ENCODE data around the gene PLA2G2F.

Gene PLA2G2F

DNA sequence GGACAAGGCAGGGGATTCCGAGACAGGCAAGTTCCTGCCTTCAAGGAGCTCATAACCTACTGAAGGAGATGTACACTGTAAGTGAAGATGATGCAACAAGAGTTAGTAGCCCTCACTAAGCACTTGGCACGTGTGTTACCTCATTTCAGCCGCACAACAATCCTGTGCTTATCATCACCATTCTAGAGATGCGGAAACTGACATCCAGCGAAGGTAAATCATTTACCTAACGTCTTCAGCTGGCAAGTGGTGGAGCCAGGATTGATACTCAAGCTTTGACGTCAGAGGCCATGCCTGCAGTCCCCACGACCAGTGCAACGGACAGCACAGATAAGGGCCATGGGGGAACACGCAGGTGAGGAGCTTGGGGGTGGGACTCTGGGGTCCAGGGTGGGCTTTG is 43.9 kb downstream of the PLA2G2F start:
- no peak overlapping the region for H3K4me3 ChIP-seq (ENCODE audit: low read depth, low read length)
- TF ChIP-seq, protein P1, sequence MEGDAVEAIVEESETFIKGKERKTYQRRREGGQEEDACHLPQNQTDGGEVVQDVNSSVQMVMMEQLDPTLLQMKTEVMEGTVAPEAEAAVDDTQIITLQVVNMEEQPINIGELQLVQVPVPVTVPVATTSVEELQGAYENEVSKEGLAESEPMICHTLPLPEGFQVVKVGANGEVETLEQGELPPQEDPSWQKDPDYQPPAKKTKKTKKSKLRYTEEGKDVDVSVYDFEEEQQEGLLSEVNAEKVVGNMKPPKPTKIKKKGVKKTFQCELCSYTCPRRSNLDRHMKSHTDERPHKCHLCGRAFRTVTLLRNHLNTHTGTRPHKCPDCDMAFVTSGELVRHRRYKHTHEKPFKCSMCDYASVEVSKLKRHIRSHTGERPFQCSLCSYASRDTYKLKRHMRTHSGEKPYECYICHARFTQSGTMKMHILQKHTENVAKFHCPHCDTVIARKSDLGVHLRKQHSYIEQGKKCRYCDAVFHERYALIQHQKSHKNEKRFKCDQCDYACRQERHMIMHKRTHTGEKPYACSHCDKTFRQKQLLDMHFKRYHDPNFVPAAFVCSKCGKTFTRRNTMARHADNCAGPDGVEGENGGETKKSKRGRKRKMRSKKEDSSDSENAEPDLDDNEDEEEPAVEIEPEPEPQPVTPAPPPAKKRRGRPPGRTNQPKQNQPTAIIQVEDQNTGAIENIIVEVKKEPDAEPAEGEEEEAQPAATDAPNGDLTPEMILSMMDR (IDR thresholded peaks at IDR 0.05; ENCODE audit: low read depth, low read length): no peak

GRCh38 chr1:20183616-20184271 is 44.6 kb downstream of the PLA2G2F start:
- TF ChIP-seq, protein P1 (IDR thresholded peaks at IDR 0.05; ENCODE audit: low read depth, low read length): no peak
- H3K4me3 ChIP-seq (ENCODE audit: low read depth, low read length): no peak overlapping the region

DNA sequence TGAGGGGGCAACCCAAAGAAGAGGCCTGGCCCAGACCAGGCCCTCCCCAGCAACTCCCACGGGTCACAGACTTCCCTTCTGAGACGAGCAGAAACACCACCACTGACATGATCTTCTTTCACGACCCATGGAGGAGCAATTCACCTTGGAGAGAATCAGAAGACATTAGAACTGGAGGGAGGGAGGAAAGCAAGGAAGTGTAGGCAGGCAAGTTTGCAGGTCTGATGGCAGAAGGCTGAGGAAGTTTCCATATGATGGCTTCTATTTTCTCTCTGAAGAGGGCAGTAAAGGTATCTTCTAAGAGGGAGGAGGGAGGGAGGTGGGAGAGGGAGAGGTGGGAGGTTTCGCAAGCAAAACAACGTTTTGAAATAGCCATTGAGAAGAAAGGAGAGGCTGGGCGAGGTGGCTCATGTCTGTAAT is 45.4 kb downstream of the PLA2G2F start:
- TF ChIP-seq, protein P1 (IDR thresholded peaks at IDR 0.05; ENCODE audit: low read depth, low read length): no peak
- H3K4me3 ChIP-seq (ENCODE audit: low read depth, low read length): no peak overlapping the region

DNA sequence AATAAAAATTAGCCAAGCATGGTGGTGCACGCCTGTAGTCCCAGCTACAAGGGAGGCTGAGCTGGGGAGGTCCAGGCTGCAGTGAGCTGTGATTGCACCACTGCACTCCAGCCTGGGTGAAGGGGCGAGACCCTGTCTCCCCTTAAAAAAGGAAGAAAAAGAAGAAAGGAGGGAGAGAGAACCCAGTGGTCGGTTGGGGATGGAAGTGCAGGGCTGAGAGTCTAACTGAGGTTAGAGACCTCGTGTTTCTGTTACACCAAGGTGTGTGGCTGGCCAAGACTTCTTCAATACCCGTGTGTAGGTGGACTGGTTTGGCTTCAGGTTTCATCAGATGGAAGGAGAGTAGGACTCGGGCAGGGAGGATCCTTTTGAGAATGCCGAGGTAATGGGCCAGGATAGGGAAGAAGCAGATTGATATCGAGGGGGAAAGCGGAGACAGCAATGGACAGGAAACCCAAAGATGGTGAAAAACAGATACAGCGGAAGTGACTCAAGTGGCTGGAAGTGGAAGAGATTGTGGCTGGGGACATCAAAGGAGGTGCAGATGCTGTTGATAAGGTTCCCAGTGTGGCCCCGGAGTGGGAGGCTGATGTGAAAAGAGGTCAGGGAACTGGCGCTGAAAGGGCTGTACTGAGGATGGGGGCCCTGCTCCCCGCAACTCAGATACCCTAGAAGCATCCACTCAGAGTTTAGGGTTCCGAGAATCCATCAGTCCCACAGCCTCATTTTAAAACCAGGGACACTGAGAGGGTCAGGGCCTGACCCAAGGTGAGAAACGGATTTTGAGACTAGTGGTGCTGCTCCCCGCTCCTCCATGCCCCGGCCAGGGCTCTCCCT is 46.1 kb downstream of the PLA2G2F start:
- no peak overlapping the region for H3K4me3 ChIP-seq (ENCODE audit: low read depth, low read length)
- TF ChIP-seq, protein P1 (IDR thresholded peaks at IDR 0.05; ENCODE audit: low read depth, low read length): no peak

DNA sequence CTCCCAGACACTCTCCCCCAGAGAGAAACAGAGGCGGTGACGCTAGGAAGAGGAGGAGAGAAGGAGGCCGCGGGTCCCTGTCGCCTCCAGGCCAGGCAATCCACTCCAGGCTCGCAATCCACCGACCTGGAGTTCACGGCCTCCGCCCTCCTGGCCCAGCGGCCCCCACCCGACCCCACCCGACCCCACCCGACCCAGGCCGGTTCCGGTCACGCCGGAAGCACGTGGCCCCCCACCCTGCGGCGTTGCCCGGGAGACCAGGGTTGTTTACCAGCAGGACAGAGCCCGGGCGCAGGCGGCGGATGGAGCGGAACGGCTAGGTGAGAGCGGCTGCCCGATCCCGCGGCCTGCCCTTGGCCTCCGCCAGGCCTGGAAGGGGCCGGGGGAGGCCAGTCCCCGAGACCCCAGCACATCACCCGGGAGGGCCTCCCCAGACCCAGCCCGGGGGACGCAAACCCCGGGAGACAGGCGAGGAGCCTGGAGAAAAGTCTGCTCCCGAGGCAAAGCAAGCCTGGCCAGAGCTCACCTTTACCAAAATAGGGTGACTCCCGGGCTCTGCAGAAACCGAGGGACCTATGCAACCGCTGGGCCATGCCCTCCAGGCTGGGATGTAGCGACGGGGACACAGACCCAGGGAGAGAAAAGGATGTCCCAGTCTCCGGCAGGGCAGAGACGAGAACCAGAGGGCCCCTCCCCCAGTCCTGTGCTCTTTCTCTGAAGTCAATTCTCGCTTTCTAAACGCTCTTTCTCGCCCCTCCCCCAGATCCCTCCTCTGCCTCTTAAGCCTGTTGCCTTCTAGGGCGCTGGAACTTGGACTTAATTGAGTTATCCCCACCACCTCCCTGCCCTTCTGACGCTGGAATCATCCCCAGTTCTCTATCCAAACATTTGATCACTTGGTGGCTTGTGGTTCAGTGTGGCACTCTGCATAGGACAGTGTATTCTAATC is 47.0 kb downstream of the PLA2G2F start, which contains the start of the genes PLA2G2C and UBXN10:
TSS of gene PLA2G2C (minus strand) at position 685 of the 949 bp plus-strand sequence. CDS start 9,155 bp downstream, outside the sequence.
TSS of gene UBXN10 (plus strand) at position 263 of the 949 bp plus-strand sequence. CDS start 4,466 bp downstream, outside the sequence.
- no peak within 1 kb of the TSS for H3K4me3 ChIP-seq (ENCODE audit: low read depth, low read length)

DNA sequence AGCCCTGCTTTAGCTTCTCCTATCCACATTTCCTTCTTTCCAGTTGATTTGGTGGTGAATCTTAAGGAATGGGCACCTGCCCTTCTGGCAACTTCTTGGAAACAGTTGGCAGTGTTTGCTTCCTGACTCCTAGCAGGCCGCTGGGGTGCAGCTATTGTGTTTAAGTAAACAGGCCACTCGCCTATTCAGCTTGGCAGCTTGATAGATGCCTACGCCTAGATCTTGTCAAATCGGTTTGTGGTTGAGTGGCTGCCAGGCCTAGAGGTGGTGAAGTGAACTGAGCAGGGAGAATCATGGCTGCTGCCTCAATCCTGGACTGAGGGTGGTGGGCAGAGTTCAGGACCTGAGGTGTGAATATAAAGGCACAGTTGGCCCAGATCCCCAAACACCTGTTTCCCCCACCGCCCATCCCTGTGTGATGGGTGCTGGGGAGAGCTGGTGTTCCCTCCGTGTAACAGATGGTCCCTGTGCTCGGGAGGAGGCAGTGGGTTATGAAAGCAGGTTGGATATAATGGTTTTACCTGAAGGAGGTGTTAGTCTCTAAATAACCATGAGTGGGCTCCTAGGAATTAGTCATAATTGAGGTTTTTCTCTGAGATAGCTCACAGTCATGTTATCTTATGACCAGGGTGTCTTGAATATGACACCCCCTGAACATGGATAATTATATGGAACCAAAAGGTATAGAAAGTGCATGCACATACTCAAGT is 48.1 kb downstream of the PLA2G2F start:
- H3K4me3 ChIP-seq (ENCODE audit: low read depth, low read length): no peak overlapping the region

More for the DNA sequence above, 47.0 kb downstream of the PLA2G2F start, which contains the start of the genes PLA2G2C and UBXN10:
- TF ChIP-seq, protein P1 (IDR thresholded peaks at IDR 0.05; ENCODE audit: low read depth, low read length): no peak

More for the DNA sequence above, 48.1 kb downstream of the PLA2G2F start:
- TF ChIP-seq, protein P1 (IDR thresholded peaks at IDR 0.05; ENCODE audit: low read depth, low read length): no peak

All from WI38 (cell line).